Measurements from ENCODE around the gene HHAT. TPM values are rescaled to one million over a fixed set of nuclear protein-coding genes. Genes with fewer than 3 reads are reported as not detected.

Gene HHAT
- total and polyA plus RNA-seq, 2 of the 13 experiments (the other 11 are each of a cell fraction or from before 2014, with no cell fraction given), result 2.6 to 4.9 TPM

DNA sequence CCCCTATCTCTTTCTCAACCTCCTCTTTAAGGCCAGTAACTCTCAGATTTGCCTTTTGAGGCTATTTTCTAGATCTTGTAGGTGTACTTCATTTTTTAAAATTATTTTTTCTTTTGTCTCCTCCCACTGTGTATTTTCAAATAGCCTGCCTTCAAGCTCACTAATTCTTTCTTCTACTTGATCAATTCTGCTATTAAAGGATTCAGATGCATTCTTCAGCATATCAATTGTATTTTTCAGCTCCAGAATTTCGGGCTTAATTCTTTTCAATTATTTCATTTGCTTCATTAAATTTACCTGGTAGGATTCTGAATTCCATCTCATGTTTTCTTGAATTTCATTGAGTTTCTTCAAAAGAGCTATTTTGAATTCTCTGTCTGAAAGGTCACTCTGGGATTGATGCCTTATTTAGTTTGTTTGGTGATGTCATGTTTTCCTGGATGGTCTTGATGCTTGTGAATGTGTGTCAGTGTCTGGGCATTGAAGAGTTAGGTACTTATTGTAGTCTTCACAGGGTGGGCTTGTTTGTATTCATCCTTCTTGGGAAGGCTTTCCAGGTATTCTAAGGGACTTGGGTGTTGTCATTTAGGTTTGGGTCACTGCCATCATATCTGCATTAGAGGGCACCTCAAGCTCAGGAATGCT, 3.6 kb upstream of the HHAT start:
- H3K4me3 ChIP-seq (replicated peaks in 1 of 3; ENCODE audit: insufficient read depth in 1 of 3, low read depth in 2 of 3, low read length in 3 of 3), result no peak overlapping the region
- no peaks in the 10 kb centered on the region for H4K20me1 ChIP-seq (ENCODE audit: insufficient read depth, low read length)
- POLR2A ChIA-PET, result no interaction called here
- WGBS (ENCODE audit: low lambda C conversion rate), result 37% methylated on average over 1 of the region's 1 CpG
- H3K4me1 ChIP-seq (ENCODE audit: insufficient read depth, low read length), result peaks cover 15% of the 10 kb centered on the region
- no peaks in the 10 kb centered on the region for H3K36me3 ChIP-seq (replicated peaks in 1 of 2; ENCODE audit: control insufficient read depth in 1 of 2, insufficient read depth in 2 of 2, low read length in 2 of 2)
- no peaks in the 10 kb centered on the region for H3K79me2 ChIP-seq (ENCODE audit: insufficient read depth, low read length)
- no peak overlapping the region for H2AFZ ChIP-seq (ENCODE audit: low read length)
- intact Hi-C loops (cut with micrococcal nuclease; ENCODE audit: unreplicated experiment), result no loop called here
- BruUV-seq (replicated peaks), result no TSS peak
- H3K4me2 ChIP-seq (ENCODE audit: low read depth, low read length), result no peak overlapping the region
- DNase-seq (ENCODE audit: low spot score) (no peak), ATAC-seq (no peak), FAIRE-seq (no peak)
- H3K27me3 ChIP-seq (ENCODE audit: control insufficient read depth in 1 of 2, insufficient read depth in 2 of 2, low read length in 2 of 2), result no peaks in the 10 kb centered on the region; a peak in 1 of 5 replicates
- no peak overlapping the region for H3K27ac ChIP-seq (ENCODE audit: extremely low read length, insufficient read depth, low read length)
- peak; percentile 28; the same call in 1 of the 2 replicates for TF ChIP-seq CREB1 (IDR thresholded peaks at IDR 0.05)
- TF ChIP-seq CREB1 (CRISPR knock-in tag; IDR thresholded peaks at IDR 0.05), result no peak
- TF ChIP-seq ATF7 (IDR thresholded peaks at IDR 0.05), result peak; percentile 76
- no peak for TF ChIP-seq ATF7 (CRISPR knock-in tag; IDR thresholded peaks at IDR 0.05)
- TF ChIP-seq ZNF839 (CRISPR knock-in tag; IDR thresholded peaks at IDR 0.05; ENCODE audit: borderline replicate concordance), result no peak
- peak; percentile 55; the same call in 1 of the 2 replicates for TF ChIP-seq ZNF160 (CRISPR knock-in tag; IDR thresholded peaks at IDR 0.05)
- CTCF ChIA-PET (ENCODE audit: low intra/inter-chr PET ratio, low total read pairs), result no interaction called here
- H3K9me3 ChIP-seq (ENCODE audit: low read length), result no peaks in the 10 kb centered on the region
- in situ Hi-C loops (cut with HindIII; ENCODE audit: extremely low pct_ligation_motif_present, low pct_unique_long_range_greater_than_20kb), result no loop called here
- H3K9ac ChIP-seq (ENCODE audit: insufficient read depth, low read depth, low read length), result no peak overlapping the region

DNA sequence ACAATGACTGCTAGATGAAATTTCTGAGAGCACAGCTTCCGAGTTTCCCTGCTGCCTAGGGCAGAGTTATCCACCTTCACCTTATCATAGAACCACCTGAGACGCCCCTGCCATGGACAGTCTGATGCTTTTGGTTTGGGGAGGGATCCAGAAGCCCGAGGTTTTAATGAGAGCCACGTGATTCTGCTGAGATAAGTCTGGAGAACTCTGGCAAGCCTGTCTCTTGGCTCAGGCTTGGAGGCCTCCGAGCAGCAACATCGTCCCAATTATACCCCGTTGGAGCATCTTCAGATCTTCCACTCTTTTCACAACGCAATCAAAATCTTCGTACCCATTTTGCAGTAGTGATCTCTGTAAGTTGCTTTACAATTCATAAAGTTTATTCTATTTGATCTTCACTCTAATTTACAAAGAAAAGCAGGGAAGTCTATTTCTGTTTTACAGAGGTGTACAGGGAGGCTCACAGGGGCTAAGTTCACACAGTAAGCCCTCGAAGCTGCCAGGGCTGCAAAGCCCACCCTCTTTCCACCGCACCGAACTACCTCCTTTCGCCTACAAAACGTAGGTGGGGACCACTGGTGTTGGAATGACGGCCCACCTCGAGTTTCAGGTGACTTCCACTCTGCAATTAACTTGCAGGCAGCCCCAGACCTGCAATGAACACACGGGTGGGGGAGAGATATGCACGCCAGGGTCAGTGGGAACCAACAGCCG, 513 bp upstream of the HHAT start:
- Histone ChIP-seq H3K79me2 (ENCODE audit: insufficient read depth, low read length) (no peaks in the 10 kb centered on the region), H3K36me3 (replicated peaks in 1 of 2; ENCODE audit: control insufficient read depth in 1 of 2, insufficient read depth in 2 of 2, low read length in 2 of 2) (no peaks in the 10 kb centered on the region), H3K27ac (ENCODE audit: extremely low read length, insufficient read depth, low read length) (peak overlapping the region; percentile 73), H2AFZ (ENCODE audit: low read length) (peak overlapping the region; percentile 59), H3K9me3 (ENCODE audit: low read length) (no peaks in the 10 kb centered on the region), H3K9ac (ENCODE audit: insufficient read depth, low read depth, low read length) (peak overlapping the region; percentile 84), H4K20me1 (ENCODE audit: insufficient read depth, low read length) (no peaks in the 10 kb centered on the region), H3K27me3 (ENCODE audit: control insufficient read depth in 1 of 2, insufficient read depth in 2 of 2, low read length in 2 of 2) (no peaks in the 10 kb centered on the region; a peak in 1 of 5 replicates), H3K4me2 (ENCODE audit: low read depth, low read length) (peak overlapping the region; percentile 98), H3K4me1 (ENCODE audit: insufficient read depth, low read length) (peaks cover 19% of the 10 kb centered on the region), H3K4me3 (replicated peaks in 1 of 3; ENCODE audit: insufficient read depth in 1 of 3, low read depth in 2 of 3, low read length in 3 of 3) (peak overlapping the region; percentile 69 to 85 (median 73))
- ATAC-seq (peak; percentile 12; the same call in 2 of the 3 replicates), DNase-seq (ENCODE audit: low spot score) (no peak), FAIRE-seq (no peak)
- ChIA-PET CTCF (ENCODE audit: low intra/inter-chr PET ratio, low total read pairs) (no interaction called here), POLR2A (interaction anchor here (0.6 to 1.4 kb wide), 5 partner anchors 15 to 930 kb away, joined by 3 to 19 read pairs (median 5); no protein-coding TSS in a partner anchor)
- in situ Hi-C loops (cut with HindIII; ENCODE audit: extremely low pct_ligation_motif_present, low pct_unique_long_range_greater_than_20kb) (no loop called here), intact Hi-C loops (cut with micrococcal nuclease; ENCODE audit: unreplicated experiment) (loop anchor here (2.0 kb wide), 2 partner anchors 39 to 65 kb away; no protein-coding TSS in a partner anchor)
- WGBS (ENCODE audit: low lambda C conversion rate), result 36% methylated on average over 13 of the region's 19 CpGs
- no TSS peak for BruUV-seq (replicated peaks)
- TF ChIP-seq ZNF367 (CRISPR knock-in tag; IDR thresholded peaks at IDR 0.05; ENCODE audit: borderline replicate concordance) (no peak), NFKB2 (CRISPR knock-in tag; IDR thresholded peaks at IDR 0.05; ENCODE audit: borderline replicate concordance) (no peak), FOXM1 (CRISPR knock-in tag; IDR thresholded peaks at IDR 0.05) (no peak), ZNF34 (CRISPR knock-in tag; IDR thresholded peaks at IDR 0.05; ENCODE audit: borderline replicate concordance) (no peak), ARNTL (CRISPR knock-in tag; IDR thresholded peaks at IDR 0.05) (0 out of 2 replicates have a peak, but pooled peaks have one; percentile 25), POGZ (CRISPR knock-in tag; IDR thresholded peaks at IDR 0.05) (no peak), ZNF709 (CRISPR knock-in tag; IDR thresholded peaks at IDR 0.05) (0 out of 2 replicates have a peak, but pooled peaks have one; percentile 2), ZNF30 (CRISPR knock-in tag; IDR thresholded peaks at IDR 0.05) (0 out of 2 replicates have a peak, but pooled peaks have one; percentile 57), ZBTB7B (CRISPR knock-in tag; IDR thresholded peaks at IDR 0.05) (peak; percentile 34; the same call in 1 of the 2 replicates), ZNF878 (CRISPR knock-in tag; IDR thresholded peaks at IDR 0.05) (no peak)
- TF ChIP-seq, protein P1, sequence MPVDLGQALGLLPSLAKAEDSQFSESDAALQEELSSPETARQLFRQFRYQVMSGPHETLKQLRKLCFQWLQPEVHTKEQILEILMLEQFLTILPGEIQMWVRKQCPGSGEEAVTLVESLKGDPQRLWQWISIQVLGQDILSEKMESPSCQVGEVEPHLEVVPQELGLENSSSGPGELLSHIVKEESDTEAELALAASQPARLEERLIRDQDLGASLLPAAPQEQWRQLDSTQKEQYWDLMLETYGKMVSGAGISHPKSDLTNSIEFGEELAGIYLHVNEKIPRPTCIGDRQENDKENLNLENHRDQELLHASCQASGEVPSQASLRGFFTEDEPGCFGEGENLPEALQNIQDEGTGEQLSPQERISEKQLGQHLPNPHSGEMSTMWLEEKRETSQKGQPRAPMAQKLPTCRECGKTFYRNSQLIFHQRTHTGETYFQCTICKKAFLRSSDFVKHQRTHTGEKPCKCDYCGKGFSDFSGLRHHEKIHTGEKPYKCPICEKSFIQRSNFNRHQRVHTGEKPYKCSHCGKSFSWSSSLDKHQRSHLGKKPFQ (CRISPR knock-in tag; IDR thresholded peaks at IDR 0.05; ENCODE audit: insufficient replicate concordance), result peak; percentile 27
